Measurements from ENCODE around the gene RAB21. TPM values are rescaled to one million over a fixed set of nuclear protein-coding genes. Genes with fewer than 3 reads are reported as not detected.

RAB21 gene
- total and polyA plus RNA-seq, 12 donors, result 10.2 to 271 (median 187) TPM

DNA sequence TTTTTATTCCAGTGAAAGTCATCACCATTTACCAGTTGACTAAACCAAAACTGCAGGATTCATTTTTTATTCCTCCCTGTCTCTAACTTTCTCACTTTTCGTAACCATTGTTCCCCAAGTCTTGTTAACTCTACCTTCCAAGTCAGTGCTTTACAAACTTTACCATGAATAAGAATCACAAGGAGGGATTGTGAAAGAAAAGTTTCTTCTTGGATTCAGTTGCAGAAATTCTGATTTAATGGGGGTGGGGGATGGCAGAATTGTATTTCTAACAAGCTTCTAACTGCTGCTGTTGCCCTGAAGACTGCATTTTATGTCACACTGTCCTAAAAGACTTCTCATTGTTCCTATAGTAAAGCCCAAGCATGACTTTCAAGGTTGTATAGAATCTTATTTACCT, 5.0 kb upstream of the RAB21 start:
- Histone ChIP-seq H3K36me3 (no peaks in the 10 kb centered on the region), H3K4me1 (peaks cover 0 to 8% (median 2%) of the 10 kb centered on the region in 9 donors), H3K27me3 (peaks cover 0 to 14% (median 0%) of the 10 kb centered on the region in 7 donors), H3K9me3 (no peaks in the 10 kb centered on the region), H3K27ac (no peak overlapping the region), H3K4me3 (no peak overlapping the region)
- TF ChIP-seq CTCF (IDR thresholded peaks at IDR 0.05), result no peak
- DNase-seq, result no peak
- WGBS, 2 donors, result 86 to 91% methylated on average over 1 of the region's 1 CpG
- no peak for ATAC-seq
- intact Hi-C loops (cut with DNase I), result loop anchor here (2.0 to 10.0 kb wide), 9 partner anchors 62 to 335 kb away; partner anchors contain the start of genes THAP2 (in 4 of the 10), TMEM19 (in 4 of the 10) and ZFC3H1 (in 4 of the 10)

DNA sequence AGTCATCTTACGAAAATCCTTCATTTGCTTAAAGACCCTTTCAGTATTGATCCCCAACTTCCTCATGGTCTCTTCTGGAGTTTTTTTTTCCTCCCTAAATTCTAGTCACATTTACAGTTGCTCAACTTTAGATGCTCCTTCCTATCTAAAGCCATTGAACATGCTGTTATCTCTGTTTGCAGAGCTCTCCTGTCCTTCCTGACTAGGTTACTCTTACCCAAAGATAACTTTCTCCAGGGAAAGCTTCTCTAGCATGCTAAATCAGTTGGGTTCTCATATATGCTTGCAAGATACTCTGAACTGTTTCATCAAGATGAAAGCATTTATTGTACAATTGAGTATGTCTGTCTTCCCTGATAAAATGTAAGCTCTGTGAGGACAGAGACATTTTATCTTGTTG, 1.8 kb upstream of the RAB21 start:
- no peaks in the 10 kb centered on the region for H3K9me3 ChIP-seq
- intact Hi-C loops (cut with DNase I), result loop anchor here in 5 of 10 donors (2.0 to 10.0 kb wide), 3 partner anchors 66 to 118 kb away; partner anchors contain the start of genes THAP2 (in 3 of the 5), ZFC3H1 (in 3 of the 5) and TMEM19 (in 2 of the 5)
- ATAC-seq, result no peak
- H3K36me3 ChIP-seq, result peaks cover 0 to 11% (median 0%) of the 10 kb centered on the region in 9 donors
- WGBS, 2 donors, result 70 to 81% methylated on average over 1 of the region's 1 CpG
- no peak overlapping the region for H3K4me3 ChIP-seq
- peaks cover 0 to 29% (median 19%) of the 10 kb centered on the region in 9 donors for H3K4me1 ChIP-seq
- H3K27ac ChIP-seq, result no peak overlapping the region
- H3K27me3 ChIP-seq, result peaks cover 0 to 14% (median 0%) of the 10 kb centered on the region in 7 donors
- no peak for DNase-seq
- no peak for TF ChIP-seq CTCF (IDR thresholded peaks at IDR 0.05)

GRCh38 chr12:71755146-71755892, 656 bp downstream of the RAB21 start:
- no peak for TF ChIP-seq CTCF (IDR thresholded peaks at IDR 0.05)
- WGBS, 2 donors, result 1% methylated on average over 39 to 45 of the region's 45 CpGs
- DNase-seq (peak in 1 of 2 donors; percentile 30), ATAC-seq (peak in 7 of 8 donors; percentile 14 to 46 (median 32))
- peaks cover 0 to 24% (median 15%) of the 10 kb centered on the region in 11 donors for H3K9me3 ChIP-seq
- H3K36me3 ChIP-seq, result peaks cover 0 to 35% (median 18%) of the 10 kb centered on the region in 9 donors
- peaks cover 0 to 45% (median 32%) of the 10 kb centered on the region in 9 donors for H3K4me1 ChIP-seq
- peak overlapping the region; percentile 75 to 97 (median 88) for H3K4me3 ChIP-seq
- H3K27me3 ChIP-seq, result peaks cover 0 to 11% (median 0%) of the 10 kb centered on the region in 7 donors
- intact Hi-C loops (cut with DNase I), result loop anchor here in 4 of 10 donors (2.0 to 10.0 kb wide), 2 partner anchors 69 to 91 kb away; partner anchors contain the start of genes THAP2 (in 3 of the 4), ZFC3H1 (in 3 of the 4) and TMEM19 (in 1 of the 4)
- H3K27ac ChIP-seq, result peak overlapping the region; percentile 93 to 99 (median 96)

- peak overlapping the region; percentile 93 to 99 (median 96) for H3K27ac ChIP-seq
- peaks cover 0 to 8% (median 0%) of the 10 kb centered on the region in 7 donors for H3K27me3 ChIP-seq
- WGBS, 2 donors, result 21 to 26% methylated on average over 5 of the region's 5 CpGs
- no peak for TF ChIP-seq CTCF (IDR thresholded peaks at IDR 0.05)
- ATAC-seq (peak; percentile 16 to 66 (median 52)), DNase-seq (no peak)
- peaks cover 0 to 44% (median 18%) of the 10 kb centered on the region in 9 donors for H3K36me3 ChIP-seq
- H3K9me3 ChIP-seq, result peaks cover 0 to 33% (median 22%) of the 10 kb centered on the region in 11 donors
- peak overlapping the region; percentile 75 to 97 (median 88) for H3K4me3 ChIP-seq
- H3K4me1 ChIP-seq, result peaks cover 0 to 45% (median 32%) of the 10 kb centered on the region in 9 donors
- intact Hi-C loops (cut with DNase I), result loop anchor here in 3 of 10 donors (10.0 kb wide), 1 partner anchor 91 kb away; the partner anchor contains the start of genes THAP2 (in 3 of the 3) and ZFC3H1 (in 3 of the 3)
These were observed 1.5 kb downstream of the RAB21 start for GRCh38 chr12:71756054-71756690.

Measured in heart right ventricle (tissue), 16 donors.